Measurements from ENCODE around the gene CANX.
"Not testable (repeated sequence)": the region's sequence is repeated elsewhere in the genome, so short reads cannot be mapped to it uniquely, and the experiment has no call there.

Gene CANX, protein sequence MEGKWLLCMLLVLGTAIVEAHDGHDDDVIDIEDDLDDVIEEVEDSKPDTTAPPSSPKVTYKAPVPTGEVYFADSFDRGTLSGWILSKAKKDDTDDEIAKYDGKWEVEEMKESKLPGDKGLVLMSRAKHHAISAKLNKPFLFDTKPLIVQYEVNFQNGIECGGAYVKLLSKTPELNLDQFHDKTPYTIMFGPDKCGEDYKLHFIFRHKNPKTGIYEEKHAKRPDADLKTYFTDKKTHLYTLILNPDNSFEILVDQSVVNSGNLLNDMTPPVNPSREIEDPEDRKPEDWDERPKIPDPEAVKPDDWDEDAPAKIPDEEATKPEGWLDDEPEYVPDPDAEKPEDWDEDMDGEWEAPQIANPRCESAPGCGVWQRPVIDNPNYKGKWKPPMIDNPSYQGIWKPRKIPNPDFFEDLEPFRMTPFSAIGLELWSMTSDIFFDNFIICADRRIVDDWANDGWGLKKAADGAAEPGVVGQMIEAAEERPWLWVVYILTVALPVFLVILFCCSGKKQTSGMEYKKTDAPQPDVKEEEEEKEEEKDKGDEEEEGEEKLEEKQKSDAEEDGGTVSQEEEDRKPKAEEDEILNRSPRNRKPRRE

GRCh38 chr5:179698935-179699615, at the start of gene CANX:
Gene CANX (plus strand): TSS chr5:179698967. CDS start chr5:179705682, 6,715 bp downstream.
- DNase-seq (ENCODE audit: low spot score): no peak

GRCh38 chr5:179649166-179649703, 49.5 kb upstream of the CANX start:
- DNase-seq (ENCODE audit: low spot score): not testable (repeated sequence)

GRCh38 chr5:179650245-179650644, 48.5 kb upstream of the CANX start:
- DNase-seq (ENCODE audit: low spot score): not testable (repeated sequence)

- DNase-seq (ENCODE audit: low spot score): not testable (repeated sequence)
Measured at GRCh38 chr5:179653135-179653534, 45.6 kb upstream of the CANX start.

GRCh38 chr5:179657302-179658178, 41.2 kb upstream of the CANX start:
- not testable (repeated sequence) for DNase-seq (ENCODE audit: low spot score)

- peak; percentile 12 for DNase-seq (ENCODE audit: low spot score)
Measured at GRCh38 chr5:179658179-179658856, 40.4 kb upstream of the CANX start.

DNA sequence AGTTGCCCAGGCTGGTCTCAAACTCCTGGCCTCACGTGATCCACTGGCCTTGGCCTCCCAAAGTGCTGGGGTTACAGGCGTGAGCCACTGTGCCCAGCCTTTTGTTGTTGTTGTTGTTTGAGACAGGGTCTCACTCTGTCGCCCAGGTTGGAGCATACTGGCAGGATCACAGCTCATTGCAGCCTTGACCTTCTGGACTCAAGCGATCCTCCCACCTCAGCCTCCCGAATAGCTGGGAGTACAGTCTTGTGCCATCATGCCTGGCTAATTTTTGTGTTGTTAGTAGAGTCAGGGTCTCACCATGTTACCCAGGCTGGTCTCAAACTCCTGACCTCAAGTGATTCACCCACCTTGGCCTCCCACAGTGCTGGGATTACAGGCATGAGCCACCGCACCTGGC, 37.1 kb upstream of the CANX start:
- DNase-seq (ENCODE audit: low spot score): not testable (repeated sequence)

GRCh38 chr5:179668391-179668790, 30.4 kb upstream of the CANX start:
- peak; percentile 58 for DNase-seq (ENCODE audit: low spot score)

DNA sequence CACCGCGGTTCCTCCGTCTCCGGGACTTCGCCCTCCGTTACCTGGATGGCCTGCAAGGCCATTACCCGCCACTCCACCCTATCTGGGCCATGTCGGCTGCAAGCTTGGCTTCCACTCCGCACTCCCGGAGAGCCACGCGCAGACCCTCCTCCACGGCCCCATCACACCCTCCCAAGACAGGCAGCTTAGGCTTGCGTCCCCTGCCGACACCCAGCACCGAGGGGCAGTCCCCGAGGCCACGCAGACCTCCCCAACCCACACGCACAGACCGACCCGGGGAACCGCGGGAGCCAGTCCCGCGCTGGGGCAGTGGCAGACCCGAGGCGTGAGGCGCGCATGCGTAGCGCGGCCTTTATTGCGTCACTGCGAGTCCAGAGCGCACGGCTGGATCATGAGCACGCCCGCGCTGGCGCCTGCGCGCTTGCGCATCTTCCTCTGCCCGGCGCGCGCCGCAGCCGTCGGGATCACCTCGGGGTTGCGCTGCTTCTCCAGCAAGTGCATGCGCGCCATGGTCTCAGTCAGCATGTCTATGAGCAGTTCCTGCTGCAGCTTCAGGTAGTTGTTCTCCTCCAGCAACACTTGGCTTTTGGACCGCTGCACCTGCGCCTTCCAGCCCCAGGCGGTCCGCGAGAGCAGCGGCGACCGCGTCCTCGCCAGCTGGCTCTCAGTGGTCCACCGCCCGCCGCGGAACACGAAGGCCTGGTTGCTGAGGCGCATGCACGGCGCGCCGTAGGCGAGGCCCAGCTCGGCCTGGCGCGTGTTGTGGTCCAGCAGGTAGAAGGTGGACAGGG, 20.3 kb upstream of the CANX start:
- peak; percentile 93 for DNase-seq (ENCODE audit: low spot score)

GRCh38 chr5:179679014-179679674, 19.6 kb upstream of the CANX start:
- peak; percentile 67 for DNase-seq (ENCODE audit: low spot score)

GRCh38 chr5:179680014-179680779, 18.6 kb upstream of the CANX start:
- no peak for DNase-seq (ENCODE audit: low spot score)

- no peak for DNase-seq (ENCODE audit: low spot score)
Measured at GRCh38 chr5:179680780-179681401, 17.9 kb upstream of the CANX start, which contains the start of gene CBY3. Gene CBY3 (minus strand): TSS chr5:179681034. CDS start chr5:179680918, 116 bp downstream.

DNA sequence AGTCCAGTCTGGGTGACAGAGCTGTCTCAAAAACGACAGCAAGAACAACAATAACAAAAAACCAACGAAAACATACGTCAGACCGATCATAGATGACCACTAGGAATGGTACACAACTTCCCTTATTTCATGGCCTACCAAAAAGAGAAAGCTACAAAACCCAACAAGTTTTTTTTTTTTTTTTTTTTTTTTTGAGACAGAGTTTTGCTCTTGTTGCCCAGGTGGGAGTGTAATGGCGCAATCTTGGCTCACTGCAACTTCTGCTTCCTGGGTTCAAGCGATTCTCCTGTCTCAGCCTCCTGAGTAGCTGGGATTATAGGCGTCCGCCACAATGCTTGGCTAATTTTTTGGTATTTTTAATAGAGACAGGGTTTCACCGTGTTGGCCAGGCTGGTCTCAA, 9.6 kb upstream of the CANX start:
- not testable (repeated sequence) for DNase-seq (ENCODE audit: low spot score)

GRCh38 chr5:179694561-179694960, 4.2 kb upstream of the CANX start:
- DNase-seq (ENCODE audit: low spot score): no peak

DNA sequence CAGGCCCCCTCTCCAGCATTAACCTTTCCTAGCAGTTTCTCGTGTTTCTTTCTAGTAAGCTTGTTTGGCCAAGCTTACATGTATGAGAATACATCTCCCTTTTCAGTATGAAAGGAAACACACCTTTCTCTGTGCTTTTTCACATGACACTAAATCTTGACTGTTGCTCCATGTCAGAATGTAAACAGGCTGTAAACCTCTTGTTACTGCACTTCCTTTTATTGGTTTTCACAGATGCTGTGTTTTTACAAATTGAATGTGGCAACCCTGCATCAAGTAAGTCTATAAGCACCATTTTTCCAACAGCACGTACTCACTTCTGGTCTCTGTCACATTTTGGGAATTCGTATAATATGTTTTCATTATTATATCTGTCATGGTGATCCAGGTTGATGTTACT, 2.2 kb upstream of the CANX start:
- no peak for DNase-seq (ENCODE audit: low spot score)

DNA sequence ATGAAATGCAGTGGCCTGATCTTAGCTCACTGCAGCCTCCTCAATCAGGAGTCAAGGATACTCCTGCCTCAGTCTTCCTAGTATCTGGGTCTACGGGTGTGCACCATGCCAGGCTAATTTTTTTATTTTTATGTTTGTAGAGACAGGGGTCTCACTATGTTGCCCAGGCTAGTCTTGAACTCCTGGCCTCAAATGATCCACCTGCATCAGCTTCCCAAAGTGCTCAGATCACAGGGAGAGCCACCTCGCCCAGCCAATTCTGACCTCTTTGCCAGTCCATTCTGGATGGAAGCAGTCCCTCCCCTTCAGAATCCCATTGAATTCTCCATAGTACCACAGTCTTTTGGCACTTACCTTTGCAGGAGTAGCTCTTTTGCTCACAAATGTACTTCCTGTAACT, 1.7 kb upstream of the CANX start:
- no peak for DNase-seq (ENCODE audit: low spot score)

DNA sequence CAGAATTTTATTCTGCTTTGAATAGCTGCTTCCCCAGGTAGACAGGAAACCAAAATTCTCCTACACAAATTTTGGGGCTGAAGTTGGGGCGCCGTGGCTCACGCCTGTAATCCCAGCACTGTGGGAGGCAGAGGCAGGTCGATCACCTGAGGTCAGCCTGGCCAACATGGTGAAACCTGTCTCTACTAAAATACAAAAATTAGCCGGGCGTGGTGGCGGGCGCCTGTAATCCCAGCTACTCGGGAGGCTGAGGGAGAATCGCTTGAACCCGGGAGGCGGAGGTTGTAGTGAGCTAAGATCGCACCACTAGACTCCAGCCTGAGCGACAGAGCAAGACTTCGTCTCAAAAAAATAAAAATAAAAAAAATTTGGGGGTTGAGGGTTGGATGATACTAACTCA, 1.2 kb upstream of the CANX start:
- DNase-seq (ENCODE audit: low spot score): not testable (repeated sequence)
